ENCODE data around the gene LONRF3.
"Not testable (repeated sequence)": the region's sequence is repeated elsewhere in the genome, so short reads cannot be mapped to it uniquely, and the experiment has no call there.

Gene LONRF3

GRCh38 chrX:119029656-119030055 is 55.2 kb downstream of the LONRF3 start:
- not testable (repeated sequence) for H3K4me3 Mint-ChIP-seq; H3K9me3 Mint-ChIP-seq; H3K4me1 Mint-ChIP-seq (ENCODE audit: low read depth in 2 of 2); H3K36me3 Mint-ChIP-seq (ENCODE audit: insufficient read depth); DNase-seq; H3K27ac Mint-ChIP-seq; ATAC-seq (replicated peaks)
- H3K27me3 Mint-ChIP-seq = peaks cover 8 to 12% of the 10 kb centered on the region in 2 donors

GRCh38 chrX:119030990-119031389 is 56.6 kb downstream of the LONRF3 start:
- peaks cover 0 to 7% of the 10 kb centered on the region in 2 donors for H3K9me3 Mint-ChIP-seq
- no peak overlapping the region for H3K4me3 Mint-ChIP-seq
- no peak overlapping the region for H3K27ac Mint-ChIP-seq
- DNase-seq = no peak
- H3K27me3 Mint-ChIP-seq = peaks cover 8 to 12% of the 10 kb centered on the region in 2 donors
- ATAC-seq (replicated peaks) = no peak
- H3K4me1 Mint-ChIP-seq (ENCODE audit: low read depth in 2 of 2) = no peaks in the 10 kb centered on the region
- no peaks in the 10 kb centered on the region for H3K36me3 Mint-ChIP-seq (ENCODE audit: insufficient read depth)

- Mint-ChIP-seq H3K9me3 (peaks cover 0 to 7% of the 10 kb centered on the region in 2 donors), H3K27ac (no peak overlapping the region), H3K4me1 (ENCODE audit: low read depth in 2 of 2) (no peaks in the 10 kb centered on the region), H3K36me3 (ENCODE audit: insufficient read depth) (no peaks in the 10 kb centered on the region), H3K4me3 (no peak overlapping the region), H3K27me3 (peaks cover 9 to 12% of the 10 kb centered on the region in 2 donors)
- no peak for ATAC-seq (replicated peaks)
- DNase-seq = no peak
Observed at GRCh38 chrX:119036107-119037029, 62.0 kb downstream of the LONRF3 start.

- H3K27me3 Mint-ChIP-seq = peaks cover 0 to 4% of the 10 kb centered on the region in 2 donors
- no peak for ATAC-seq (replicated peaks)
- H3K4me3 Mint-ChIP-seq = no peak overlapping the region
- no peaks in the 10 kb centered on the region for H3K4me1 Mint-ChIP-seq (ENCODE audit: low read depth in 2 of 2)
- no peaks in the 10 kb centered on the region for H3K36me3 Mint-ChIP-seq (ENCODE audit: insufficient read depth)
- no peak overlapping the region for H3K27ac Mint-ChIP-seq
- H3K9me3 Mint-ChIP-seq = no peaks in the 10 kb centered on the region
- no peak for DNase-seq
Observed at GRCh38 chrX:119040432-119040831, 66.0 kb downstream of the LONRF3 start.

- no peak for DNase-seq
- no peak overlapping the region for H3K27ac Mint-ChIP-seq
- H3K4me3 Mint-ChIP-seq = no peak overlapping the region
- no peak for ATAC-seq (replicated peaks)
- no peaks in the 10 kb centered on the region for H3K36me3 Mint-ChIP-seq (ENCODE audit: insufficient read depth)
- H3K9me3 Mint-ChIP-seq = no peaks in the 10 kb centered on the region
- H3K4me1 Mint-ChIP-seq (ENCODE audit: low read depth in 2 of 2) = no peaks in the 10 kb centered on the region
- peaks cover 0 to 4% of the 10 kb centered on the region in 2 donors for H3K27me3 Mint-ChIP-seq
Observed at GRCh38 chrX:119041175-119041574, 66.8 kb downstream of the LONRF3 start.

GRCh38 chrX:119042040-119042439 is 67.6 kb downstream of the LONRF3 start:
- peaks cover 0 to 11% of the 10 kb centered on the region in 2 donors for H3K27me3 Mint-ChIP-seq
- no peaks in the 10 kb centered on the region for H3K9me3 Mint-ChIP-seq
- ATAC-seq (replicated peaks) = no peak
- no peak overlapping the region for H3K27ac Mint-ChIP-seq
- no peaks in the 10 kb centered on the region for H3K4me1 Mint-ChIP-seq (ENCODE audit: low read depth in 2 of 2)
- no peaks in the 10 kb centered on the region for H3K36me3 Mint-ChIP-seq (ENCODE audit: insufficient read depth)
- no peak for DNase-seq
- H3K4me3 Mint-ChIP-seq = no peak overlapping the region

GRCh38 chrX:119042996-119043395 is 68.6 kb downstream of the LONRF3 start:
- H3K27me3 Mint-ChIP-seq = peaks cover 0 to 10% of the 10 kb centered on the region in 2 donors
- no peak overlapping the region for H3K27ac Mint-ChIP-seq
- H3K36me3 Mint-ChIP-seq (ENCODE audit: insufficient read depth) = no peaks in the 10 kb centered on the region
- H3K4me3 Mint-ChIP-seq = no peak overlapping the region
- DNase-seq (no peak), ATAC-seq (replicated peaks) (no peak)
- no peaks in the 10 kb centered on the region for H3K9me3 Mint-ChIP-seq
- no peaks in the 10 kb centered on the region for H3K4me1 Mint-ChIP-seq (ENCODE audit: low read depth in 2 of 2)

GRCh38 chrX:119045884-119046283 is 71.5 kb downstream of the LONRF3 start:
- H3K4me3 Mint-ChIP-seq = no peak overlapping the region
- H3K4me1 Mint-ChIP-seq (ENCODE audit: low read depth in 2 of 2) = no peaks in the 10 kb centered on the region

GRCh38 chrX:119055687-119056086 is 81.3 kb downstream of the LONRF3 start:
- DNase-seq (no peak), ATAC-seq (replicated peaks) (no peak)
- no peaks in the 10 kb centered on the region for H3K36me3 Mint-ChIP-seq (ENCODE audit: insufficient read depth)
- no peak overlapping the region for H3K4me3 Mint-ChIP-seq
- no peaks in the 10 kb centered on the region for H3K9me3 Mint-ChIP-seq
- H3K27ac Mint-ChIP-seq = no peak overlapping the region
- no peaks in the 10 kb centered on the region for H3K4me1 Mint-ChIP-seq (ENCODE audit: low read depth in 2 of 2)
- peaks cover 0 to 11% of the 10 kb centered on the region in 2 donors for H3K27me3 Mint-ChIP-seq

More at GRCh38 chrX:119045884-119046283, 71.5 kb downstream of the LONRF3 start:
- H3K27me3 Mint-ChIP-seq = peaks cover 0 to 9% of the 10 kb centered on the region in 2 donors
- DNase-seq = no peak
- no peak for ATAC-seq (replicated peaks)
- H3K36me3 Mint-ChIP-seq (ENCODE audit: insufficient read depth) = no peaks in the 10 kb centered on the region
- no peaks in the 10 kb centered on the region for H3K9me3 Mint-ChIP-seq
- no peak overlapping the region for H3K27ac Mint-ChIP-seq

- Mint-ChIP-seq H3K36me3 (ENCODE audit: insufficient read depth) (no peaks in the 10 kb centered on the region), H3K9me3 (no peaks in the 10 kb centered on the region), H3K27me3 (no peaks in the 10 kb centered on the region), H3K4me3 (no peak overlapping the region), H3K27ac (no peak overlapping the region), H3K4me1 (ENCODE audit: low read depth in 2 of 2) (no peaks in the 10 kb centered on the region)
- DNase-seq (no peak), ATAC-seq (replicated peaks) (no peak)
Observed at GRCh38 chrX:119062750-119063374, 88.4 kb downstream of the LONRF3 start.

GRCh38 chrX:119063428-119063827 is 89.0 kb downstream of the LONRF3 start:
- H3K36me3 Mint-ChIP-seq (ENCODE audit: insufficient read depth) = no peaks in the 10 kb centered on the region
- no peaks in the 10 kb centered on the region for H3K27me3 Mint-ChIP-seq
- H3K27ac Mint-ChIP-seq = peak overlapping the region in 1 of 2 donors; percentile 15
- DNase-seq = no peak
- no peaks in the 10 kb centered on the region for H3K9me3 Mint-ChIP-seq
- no peak for ATAC-seq (replicated peaks)
- no peak overlapping the region for H3K4me3 Mint-ChIP-seq
- no peaks in the 10 kb centered on the region for H3K4me1 Mint-ChIP-seq (ENCODE audit: low read depth in 2 of 2)

GRCh38 chrX:119067023-119067739 is 92.8 kb downstream of the LONRF3 start:
- DNase-seq (peak in 2 of 3 experiments; percentile 1), ATAC-seq (replicated peaks) (no peak)
- Mint-ChIP-seq H3K27me3 (no peaks in the 10 kb centered on the region), H3K27ac (no peak overlapping the region), H3K4me1 (ENCODE audit: low read depth in 2 of 2) (no peaks in the 10 kb centered on the region), H3K9me3 (no peaks in the 10 kb centered on the region), H3K4me3 (no peak overlapping the region), H3K36me3 (ENCODE audit: insufficient read depth) (no peaks in the 10 kb centered on the region)
